Fibroblast of skin of back (primary cell): ENCODE measurements around the gene NRTN.

Experiments used
- DNase-seq: peaks from one replicate; pipeline ENCODE4 v3.0.0-alpha.2; 2013

Gene NRTN

DNA sequence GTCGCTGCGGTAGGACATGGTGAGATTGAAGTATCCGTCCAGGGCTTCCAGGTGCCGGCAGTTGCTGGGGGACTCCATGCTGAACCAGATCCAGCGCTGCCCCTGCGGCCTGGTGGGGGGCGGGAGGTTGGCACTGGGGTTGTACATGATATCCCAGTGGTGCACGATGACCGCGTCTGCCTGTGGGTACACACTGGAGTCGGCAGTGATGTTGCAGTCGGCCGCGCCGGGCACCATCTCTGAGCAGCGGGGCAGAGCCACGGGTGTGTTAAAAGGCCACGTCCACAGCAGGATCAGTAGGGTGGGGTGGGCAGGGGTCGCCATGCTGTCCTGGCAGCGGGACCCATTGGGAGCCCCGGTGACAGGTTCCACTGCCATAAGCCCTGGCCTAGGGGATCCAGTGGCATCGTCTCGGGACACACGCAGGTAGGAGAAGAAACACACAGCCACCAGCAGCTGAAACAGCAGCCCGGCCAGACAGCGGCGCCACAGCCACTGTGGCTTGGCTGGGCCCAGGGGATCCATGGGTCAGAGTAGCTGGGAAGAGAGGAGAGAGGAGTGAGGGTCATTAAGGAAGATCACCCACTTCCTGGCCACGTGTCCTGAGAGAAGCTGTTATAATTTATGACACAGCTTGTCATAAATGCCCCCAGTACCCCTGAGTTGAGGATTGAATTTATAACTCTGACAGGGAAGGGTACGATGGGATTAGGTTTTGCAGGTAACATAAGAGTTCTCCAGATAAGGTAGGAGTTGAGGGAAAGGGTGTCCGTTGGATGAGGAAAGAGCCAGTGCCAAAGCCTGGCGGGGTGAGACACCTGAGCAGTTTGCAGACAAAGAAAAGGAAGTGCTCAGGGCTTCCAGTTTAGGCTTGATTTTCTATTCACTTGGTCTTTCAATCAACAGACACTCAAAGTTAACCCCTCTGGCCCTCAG, 62.6 kb downstream of the NRTN start:
- no peak for DNase-seq

DNA sequence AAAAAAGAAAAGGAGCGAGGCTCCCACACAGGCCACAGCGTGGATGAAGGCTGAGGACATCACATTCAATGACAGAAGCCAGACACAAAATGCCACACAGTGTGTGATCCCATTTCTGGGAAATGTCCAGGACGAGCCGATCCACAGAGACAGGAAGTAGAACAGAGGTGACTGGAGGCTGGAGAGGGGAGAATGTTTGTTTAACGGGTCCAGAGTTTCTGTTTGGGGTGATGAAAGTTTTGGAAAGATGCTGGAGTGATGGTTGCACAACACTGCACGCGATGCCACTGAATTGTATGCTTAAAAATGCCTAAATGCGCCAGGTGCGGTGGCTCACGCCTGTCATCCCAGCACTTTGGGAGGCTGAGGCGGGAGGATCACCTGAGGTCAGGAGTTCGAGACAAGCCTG, 66.1 kb downstream of the NRTN start:
- no peak for DNase-seq

DNA sequence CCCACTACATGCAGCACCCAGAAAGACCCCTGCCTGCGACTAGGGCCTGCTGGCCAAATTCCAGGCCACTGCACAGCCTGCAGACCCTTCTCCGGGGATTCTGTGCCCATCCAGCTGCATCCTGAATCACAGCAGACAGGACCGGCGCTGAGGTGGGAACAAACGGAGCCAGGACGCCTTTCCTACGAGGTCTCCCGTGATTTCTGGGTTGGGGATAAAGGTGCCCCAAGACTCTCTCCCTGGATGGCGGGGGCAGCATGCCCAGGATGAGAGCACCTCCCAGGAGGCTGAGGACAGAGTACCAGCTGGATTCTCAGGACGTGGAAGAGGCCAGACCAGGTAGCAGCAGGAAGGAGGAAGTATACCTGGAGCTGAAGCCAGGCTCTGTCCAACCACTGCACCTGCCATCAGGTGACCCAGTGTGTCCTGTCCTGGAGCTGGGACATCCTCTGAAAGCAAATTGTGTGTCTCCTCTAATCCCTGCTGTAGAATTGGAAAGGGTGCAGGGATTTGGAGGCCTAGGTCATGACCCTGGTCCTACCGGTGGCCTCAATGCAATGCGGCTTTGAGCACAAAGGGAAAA, 68.8 kb downstream of the NRTN start:
- DNase-seq, result no peak

DNA sequence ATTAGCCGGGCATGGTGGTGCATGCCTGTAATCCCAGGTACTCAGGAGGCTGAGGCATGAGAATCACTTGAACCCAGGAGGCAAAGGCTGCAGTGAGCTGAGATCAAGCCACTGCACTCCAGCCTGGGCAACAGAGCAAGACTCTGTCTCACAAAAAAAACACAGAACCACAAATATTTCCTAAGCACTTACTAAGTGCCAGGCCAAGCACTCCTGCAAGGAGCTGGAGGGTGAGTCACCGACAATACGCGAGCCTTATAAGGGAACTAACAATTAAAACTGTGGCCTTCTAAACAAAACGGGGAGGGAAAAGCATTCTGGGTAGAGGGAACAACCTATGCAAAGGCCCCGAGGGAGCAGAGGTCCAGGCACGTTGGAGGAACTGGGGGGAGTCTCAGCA, 69.6 kb downstream of the NRTN start:
- peak; percentile 64 for DNase-seq

DNA sequence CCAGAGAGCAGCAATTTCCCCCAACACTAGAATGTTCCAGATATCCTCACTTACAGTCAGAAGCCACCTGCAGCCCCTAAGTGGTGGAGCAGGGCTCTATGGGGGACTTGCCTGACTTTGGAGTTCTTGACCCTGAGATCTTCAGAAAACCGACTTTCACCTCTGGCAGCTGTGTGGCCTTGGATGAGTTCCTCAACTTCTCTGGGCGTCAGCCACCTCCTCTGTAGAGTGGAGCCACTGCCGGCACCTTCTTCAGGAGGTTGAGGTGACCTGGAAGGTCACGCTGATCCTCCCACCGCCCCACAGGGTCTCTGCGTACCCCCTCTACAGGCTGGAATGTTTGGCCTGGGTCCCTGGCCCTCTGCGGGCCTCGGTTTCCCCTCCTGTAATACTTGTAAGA, 72.6 kb downstream of the NRTN start:
- no peak for DNase-seq

DNA sequence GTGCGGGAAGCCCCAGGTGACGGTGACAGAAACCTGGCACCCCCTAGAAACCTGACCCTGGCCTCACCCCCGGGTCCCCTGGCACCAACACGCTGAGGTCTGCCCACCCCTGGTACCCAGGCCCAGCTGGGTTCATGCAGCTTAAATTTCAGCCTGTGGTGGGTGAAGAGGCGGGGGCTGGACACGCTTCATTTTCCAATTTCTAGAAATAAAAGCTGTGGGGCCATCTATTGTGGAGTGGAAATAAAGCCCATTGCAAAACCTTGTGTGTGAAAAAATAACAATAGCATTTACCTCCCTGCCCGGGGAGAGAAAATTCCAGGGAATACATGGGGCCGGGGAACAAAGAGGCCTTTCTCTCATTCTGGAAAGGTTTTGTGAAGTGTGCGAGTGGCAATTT, 73.0 kb downstream of the NRTN start:
- DNase-seq, result no peak
